8988T (cell line): ENCODE measurements around the gene SRRM1.
"Not testable (repeated sequence)": the region's sequence is repeated elsewhere in the genome, so short reads cannot be mapped to it uniquely, and the experiment has no call there.

ENCODE experiments used
- DNase-seq: peaks from one replicate; pipeline ENCODE4 v3.0.0; 2011

The SRRM1 gene

GRCh38 chr1:24722073-24723035 lies 79.3 kb downstream of the SRRM1 start:
- not testable (repeated sequence) for DNase-seq
